Ovary (tissue), 3 donors: ENCODE data around the gene SUSD5.

Experiments
- POLR2A ChIP-seq: fragments of 450-650 bp; IDR thresholded peaks from one replicate; pipeline ENCODE4 v1.6.1; 2017; ENCODE audit warnings: antibody characterized with exemption, mild to moderate bottlenecking, moderate library complexity
- TF ChIP-seq, protein P1 (sequence below), 3 donors: fragments of 450-650 bp in 2 of 3; fragments of 200-600 bp in 1 of 3; IDR thresholded peaks; one replicate each; pipeline versions ENCODE4 v1.5.1 to v1.8.0; 2016 to 2022; ENCODE audit warnings: antibody characterized with exemption in 3 of 3, mild to moderate bottlenecking in 1 of 3
- donor health status: DM: no; HTN: no; CAD: no.

DNA sequence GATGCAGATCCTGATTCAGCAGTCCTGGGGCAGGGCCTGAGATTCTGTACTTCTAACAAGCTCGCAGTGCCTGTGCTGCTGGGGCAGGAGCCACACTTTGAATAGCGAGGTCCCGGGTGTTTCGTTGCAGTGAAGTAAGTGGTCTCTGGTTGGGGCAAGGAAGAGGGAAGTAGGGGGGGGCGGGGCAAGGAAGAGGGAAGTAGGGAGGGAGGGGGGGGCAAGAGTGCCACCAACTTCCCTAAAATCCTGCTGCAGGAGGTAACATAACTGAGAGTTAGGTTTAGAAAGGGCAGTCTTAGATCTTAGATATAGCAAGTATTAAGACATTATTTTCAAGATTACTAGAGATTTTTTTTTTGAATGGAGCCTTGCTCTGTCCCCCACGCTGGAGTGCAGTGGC lies 69.3 kb downstream of the SUSD5 start:
- TF ChIP-seq, protein P1, sequence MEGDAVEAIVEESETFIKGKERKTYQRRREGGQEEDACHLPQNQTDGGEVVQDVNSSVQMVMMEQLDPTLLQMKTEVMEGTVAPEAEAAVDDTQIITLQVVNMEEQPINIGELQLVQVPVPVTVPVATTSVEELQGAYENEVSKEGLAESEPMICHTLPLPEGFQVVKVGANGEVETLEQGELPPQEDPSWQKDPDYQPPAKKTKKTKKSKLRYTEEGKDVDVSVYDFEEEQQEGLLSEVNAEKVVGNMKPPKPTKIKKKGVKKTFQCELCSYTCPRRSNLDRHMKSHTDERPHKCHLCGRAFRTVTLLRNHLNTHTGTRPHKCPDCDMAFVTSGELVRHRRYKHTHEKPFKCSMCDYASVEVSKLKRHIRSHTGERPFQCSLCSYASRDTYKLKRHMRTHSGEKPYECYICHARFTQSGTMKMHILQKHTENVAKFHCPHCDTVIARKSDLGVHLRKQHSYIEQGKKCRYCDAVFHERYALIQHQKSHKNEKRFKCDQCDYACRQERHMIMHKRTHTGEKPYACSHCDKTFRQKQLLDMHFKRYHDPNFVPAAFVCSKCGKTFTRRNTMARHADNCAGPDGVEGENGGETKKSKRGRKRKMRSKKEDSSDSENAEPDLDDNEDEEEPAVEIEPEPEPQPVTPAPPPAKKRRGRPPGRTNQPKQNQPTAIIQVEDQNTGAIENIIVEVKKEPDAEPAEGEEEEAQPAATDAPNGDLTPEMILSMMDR (IDR thresholded peaks at IDR 0.05): no peak
- no peak for TF ChIP-seq POLR2A
